Liver (tissue), 9 donors: Measurements from ENCODE around the gene C22orf31. TPM values are rescaled to one million over a fixed set of nuclear protein-coding genes. Genes with fewer than 3 reads are reported as not detected.

Experiments
- DNase-seq: peaks from one replicate; pipeline ENCODE4 v3.0.0-alpha.2; 2017; ENCODE audit warnings: low spot score
- H3K27ac ChIP-seq, 2 donors: one replicate each; pipeline ENCODE4 v1.7.0; 2013; ENCODE audit warnings: inconsistent platforms in 2 of 2, low read length in 2 of 2, control low read depth in 1 of 2, low read depth in 1 of 2, mild to moderate bottlenecking in 1 of 2
- H3K27me3 ChIP-seq, 4 donors: one replicate each; pipeline versions ENCODE4 v1.6.1 to v1.7.0; 2013; ENCODE audit warnings: low read length in 3 of 4, inconsistent platforms in 1 of 4, mild to moderate bottlenecking in 1 of 4, moderate library complexity in 1 of 4; ENCODE audit not compliant: control insufficient read depth in 4 of 4, insufficient read depth in 4 of 4
- H3K36me3 ChIP-seq, 4 donors: one replicate each; pipeline versions ENCODE4 v1.6.1 to v1.7.0; 2013; ENCODE audit warnings: low read length in 3 of 4, mild to moderate bottlenecking in 3 of 4, low read depth in 1 of 4, moderate library complexity in 1 of 4; ENCODE audit not compliant: control insufficient read depth in 4 of 4, insufficient read depth in 3 of 4
- H3K4me1 ChIP-seq, 4 donors: one replicate each; pipeline versions ENCODE4 v1.6.1 to v1.7.0; 2013; ENCODE audit warnings: low read length in 3 of 4, mild to moderate bottlenecking in 3 of 4, moderate library complexity in 1 of 4; ENCODE audit not compliant: control insufficient read depth in 4 of 4, insufficient read depth in 4 of 4
- H3K4me3 ChIP-seq, 3 donors: one replicate each; pipeline versions ENCODE4 v1.6.1 to v1.7.0; 2013; ENCODE audit warnings: low read length in 3 of 3, control low read depth in 1 of 3, low read depth in 1 of 3, mild to moderate bottlenecking in 1 of 3
- H3K9ac ChIP-seq, 2 donors: one replicate each; pipeline ENCODE4 v1.7.0; 2013; ENCODE audit warnings: low read length in 2 of 2, mild to moderate bottlenecking in 2 of 2, moderate library complexity in 2 of 2, control low read depth in 1 of 2, low read depth in 1 of 2
- H3K9me3 ChIP-seq, 4 donors: one replicate each; pipeline versions ENCODE4 v1.6.1 to v1.7.0; 2013; ENCODE audit warnings: low read length in 3 of 4; ENCODE audit not compliant: control insufficient read depth in 4 of 4
- EGR1 ChIP-seq, 2 donors: IDR thresholded peaks; 2 replicates each; pipeline ENCODE4 v1.6.1; 2016 to 2018; ENCODE audit warnings: antibody characterized with exemption in 2 of 2, low read depth in 2 of 2
- FOXA1 ChIP-seq: IDR thresholded peaks from 2 replicates; pipeline ENCODE4 v1.6.1; 2016; ENCODE audit warnings: antibody characterized with exemption
- FOXA2 ChIP-seq: IDR thresholded peaks from 2 replicates; pipeline ENCODE4 v1.6.1; 2016; ENCODE audit warnings: antibody characterized with exemption
- GABPA ChIP-seq, 2 donors: IDR thresholded peaks in 1 of 2; conservative IDR thresholded peaks in 1 of 2; 2 replicates each; pipeline ENCODE4 v1.6.1; 2016; ENCODE audit warnings: antibody characterized with exemption in 2 of 2, mild to moderate bottlenecking in 1 of 2, moderate library complexity in 1 of 2
- HNF4A ChIP-seq, 2 donors: conservative IDR thresholded peaks; 2 replicates each; pipeline ENCODE4 v1.6.1; 2016; ENCODE audit warnings: antibody characterized with exemption in 2 of 2, mild to moderate bottlenecking in 2 of 2
- HNF4G ChIP-seq: IDR thresholded peaks from 2 replicates; pipeline ENCODE4 v1.6.1; 2016; ENCODE audit warnings: antibody characterized with exemption
- JUND ChIP-seq, 2 donors: IDR thresholded peaks; 2 replicates each; pipeline ENCODE4 v1.6.1; 2016; ENCODE audit warnings: antibody characterized with exemption in 2 of 2
- MAX ChIP-seq: IDR thresholded peaks from 2 replicates; pipeline ENCODE4 v1.6.1; 2016; ENCODE audit warnings: antibody characterized with exemption
- NR2F2 ChIP-seq: IDR thresholded peaks from 2 replicates; pipeline ENCODE4 v1.6.1; 2016; ENCODE audit warnings: antibody characterized with exemption
- RAD21 ChIP-seq, 2 donors: IDR thresholded peaks; 2 replicates each; pipeline ENCODE4 v1.6.1; 2016; ENCODE audit warnings: antibody characterized with exemption in 2 of 2, mild to moderate bottlenecking in 2 of 2
- REST ChIP-seq: IDR thresholded peaks from 2 replicates; pipeline ENCODE4 v1.6.1; 2016; ENCODE audit warnings: antibody characterized with exemption, mild to moderate bottlenecking
- RXRA ChIP-seq, 2 donors: IDR thresholded peaks; 2 replicates each; pipeline ENCODE4 v1.6.1; 2017 to 2018; ENCODE audit warnings: antibody characterized with exemption in 2 of 2, mild to moderate bottlenecking in 1 of 2
- SP1 ChIP-seq: IDR thresholded peaks from 2 replicates; pipeline ENCODE4 v1.6.1; 2018; ENCODE audit warnings: antibody characterized with exemption, mild to moderate bottlenecking
- TAF1 ChIP-seq: conservative IDR thresholded peaks from 2 replicates; pipeline ENCODE4 v1.6.1; 2016; ENCODE audit warnings: antibody characterized with exemption, mild to moderate bottlenecking
- YY1 ChIP-seq: IDR thresholded peaks from 2 replicates; pipeline ENCODE4 v1.6.1; 2016; ENCODE audit warnings: antibody characterized with exemption, mild to moderate bottlenecking
- WGBS: extraction: QIAGEN DNeasy Blood & Tissue Kit; methylation state at CpG from one replicate; pipeline ENCODE4 v1.1.7; 2013; 5-methylcytosine and 5-hydroxymethylcytosine counted together
- polyA plus RNA-seq, 2 donors: library from polyadenylated mRNA; stranded (reverse) in 1 of 2; unstranded in 1 of 2; fragments of 200-250 nt in 1 of 2; fragments of >200 nt in 1 of 2; fragmentation: Nextera tagmentation in 1 of 2; extraction: Ambion mirVana in 1 of 2; gene quantifications; one replicate each; pipeline versions ENCODE4 v1.2.1 to v1.2.3, GENCODE V29; 2013 to 2015
- total RNA-seq, 2 donors: library from RNA; depleted of rRNA; stranded (reverse); fragments of >200 nt; gene quantifications; one replicate each; pipeline ENCODE4 v1.2.3, GENCODE V29; 2014
- TF ChIP-seq, protein P1 (sequence below): fragments of 150-350 bp; IDR thresholded peaks from 2 replicates; pipeline ENCODE4 v1.5.1; 2017; ENCODE audit warnings: improper control_type of control experiment, low read depth, low read length; ENCODE audit not compliant: missing input control
- TF ChIP-seq, protein P2 (sequence below): IDR thresholded peaks from 2 replicates; pipeline ENCODE4 v1.6.1; 2016; ENCODE audit warnings: antibody characterized with exemption
- donor health status: healthy.
- donor health status: healthy.
- donor health status: healthy.
- donor health status: healthy.
- donor health status: healthy.

Gene C22orf31
- total and polyA plus RNA-seq, 4 donors: 0.14 TPM; not detected in 3

GRCh38 chr22:29050457-29050856 is 11.2 kb downstream of the C22orf31 start:
- Histone ChIP-seq H3K9me3 (no peaks in the 10 kb centered on the region), H3K4me1 (peaks cover 4 to 17% (median 13%) of the 10 kb centered on the region in 4 donors), H3K36me3 (peaks cover 0 to 37% (median 11%) of the 10 kb centered on the region in 4 donors), H3K27ac (no peak overlapping the region), H3K4me3 (no peak overlapping the region), H3K27me3 (no peaks in the 10 kb centered on the region), H3K9ac (no peak overlapping the region)
- TF ChIP-seq TAF1: no peak
- no peak for DNase-seq
- WGBS: 96% methylated on average over 24 of the region's 24 CpGs

DNA sequence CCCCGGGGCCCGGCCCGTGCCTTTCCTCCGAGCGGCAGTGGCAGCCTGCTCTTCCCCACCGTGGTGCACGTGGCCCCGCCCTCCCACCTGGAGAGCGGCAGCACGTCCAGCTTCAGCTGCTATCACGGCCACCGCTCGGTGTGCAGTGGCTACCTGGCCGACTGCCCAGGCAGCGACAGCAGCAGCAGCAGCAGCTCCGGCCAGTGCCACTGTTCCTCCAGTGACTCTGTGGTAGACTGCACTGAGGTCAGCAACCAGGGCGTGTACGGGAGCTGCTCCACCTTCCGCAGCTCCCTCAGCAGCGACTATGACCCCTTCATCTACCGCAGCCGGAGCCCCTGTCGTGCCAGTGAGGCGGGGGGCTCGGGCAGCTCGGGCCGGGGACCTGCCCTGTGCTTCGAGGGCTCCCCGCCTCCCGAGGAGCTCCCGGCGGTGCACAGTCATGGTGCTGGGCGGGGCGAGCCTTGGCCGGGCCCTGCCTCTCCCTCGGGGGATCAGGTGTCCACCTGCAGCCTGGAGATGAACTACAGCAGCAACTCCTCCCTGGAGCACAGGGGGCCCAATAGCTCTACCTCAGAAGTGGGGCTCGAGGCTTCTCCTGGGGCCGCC is 11.9 kb downstream of the C22orf31 start:
- no peaks in the 10 kb centered on the region for H3K27me3 ChIP-seq
- TF ChIP-seq HNF4A (conservative IDR thresholded peaks at IDR 0.05): no peak
- no peak for TF ChIP-seq JUND (IDR thresholded peaks at IDR 0.05)
- no peak for TF ChIP-seq MAX
- TF ChIP-seq SP1: no peak
- TF ChIP-seq REST: no peak
- TF ChIP-seq RXRA (IDR thresholded peaks at IDR 0.05): no peak
- no peak for TF ChIP-seq TAF1
- TF ChIP-seq HNF4G: no peak
- TF ChIP-seq GABPA (IDR thresholded peaks at IDR 0.05 in 1 of 2, conservative IDR thresholded peaks at IDR 0.05 in 1 of 2): no peak
- TF ChIP-seq FOXA1: no peak
- TF ChIP-seq FOXA2: no peak
- TF ChIP-seq, protein P1, sequence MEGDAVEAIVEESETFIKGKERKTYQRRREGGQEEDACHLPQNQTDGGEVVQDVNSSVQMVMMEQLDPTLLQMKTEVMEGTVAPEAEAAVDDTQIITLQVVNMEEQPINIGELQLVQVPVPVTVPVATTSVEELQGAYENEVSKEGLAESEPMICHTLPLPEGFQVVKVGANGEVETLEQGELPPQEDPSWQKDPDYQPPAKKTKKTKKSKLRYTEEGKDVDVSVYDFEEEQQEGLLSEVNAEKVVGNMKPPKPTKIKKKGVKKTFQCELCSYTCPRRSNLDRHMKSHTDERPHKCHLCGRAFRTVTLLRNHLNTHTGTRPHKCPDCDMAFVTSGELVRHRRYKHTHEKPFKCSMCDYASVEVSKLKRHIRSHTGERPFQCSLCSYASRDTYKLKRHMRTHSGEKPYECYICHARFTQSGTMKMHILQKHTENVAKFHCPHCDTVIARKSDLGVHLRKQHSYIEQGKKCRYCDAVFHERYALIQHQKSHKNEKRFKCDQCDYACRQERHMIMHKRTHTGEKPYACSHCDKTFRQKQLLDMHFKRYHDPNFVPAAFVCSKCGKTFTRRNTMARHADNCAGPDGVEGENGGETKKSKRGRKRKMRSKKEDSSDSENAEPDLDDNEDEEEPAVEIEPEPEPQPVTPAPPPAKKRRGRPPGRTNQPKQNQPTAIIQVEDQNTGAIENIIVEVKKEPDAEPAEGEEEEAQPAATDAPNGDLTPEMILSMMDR: no peak
- TF ChIP-seq RAD21 (IDR thresholded peaks at IDR 0.05): no peak
- TF ChIP-seq, protein P2, sequence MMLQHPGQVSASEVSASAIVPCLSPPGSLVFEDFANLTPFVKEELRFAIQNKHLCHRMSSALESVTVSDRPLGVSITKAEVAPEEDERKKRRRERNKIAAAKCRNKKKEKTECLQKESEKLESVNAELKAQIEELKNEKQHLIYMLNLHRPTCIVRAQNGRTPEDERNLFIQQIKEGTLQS: no peak
- TF ChIP-seq NR2F2: no peak
- TF ChIP-seq YY1: no peak
- TF ChIP-seq EGR1 (IDR thresholded peaks at IDR 0.05; ENCODE audit: low read depth in 2 of 2): no peak
- H3K27ac ChIP-seq: no peak overlapping the region
- H3K9ac ChIP-seq: no peak overlapping the region
- WGBS: 91% methylated on average over 38 of the region's 38 CpGs
- H3K9me3 ChIP-seq: no peaks in the 10 kb centered on the region
- H3K4me1 ChIP-seq: peaks cover 4 to 17% (median 13%) of the 10 kb centered on the region in 4 donors
- no peak for DNase-seq
- H3K4me3 ChIP-seq: no peak overlapping the region
- peaks cover 0 to 37% (median 11%) of the 10 kb centered on the region in 4 donors for H3K36me3 ChIP-seq
